WTC11 (cell line): Measurements from ENCODE around the gene CA10. TPM values are rescaled to one million over a fixed set of nuclear protein-coding genes. Genes with fewer than 3 reads are reported as not detected.

Source experiments
- ATAC-seq: fragments of 200-7000 bp; cut with Tn5 transposase; 2 replicates; pipeline ENCODE4 v1.10.0; 2021; ENCODE audit warnings: mild to moderate bottlenecking, moderate library complexity
- CTCF ChIA-PET: fragments of 300-600 bp; sonication (Branson Sonifier 250); formaldehyde crosslinking; loops from one replicate; lab custom pipeline; 2021; ENCODE audit warnings: antibody characterized with exemption; lab: Charles Lee
- POLR2A ChIA-PET: fragments of 350-600 bp; sonication (Branson Sonifier 250); formaldehyde crosslinking; loops from one replicate; lab custom pipeline; 2021; ENCODE audit warnings: antibody characterized with exemption; lab: Charles Lee
- DNase-seq: peaks from one replicate; pipeline ENCODE4 v3.0.0; 2021; ENCODE audit warnings: low spot score
- H3K27ac Mint-ChIP-seq: 2 replicates; pipeline ENCODE4 v1.8.0; 2021; ENCODE audit warnings: mixed read lengths
- H3K27me3 Mint-ChIP-seq: 2 replicates; pipeline ENCODE4 v1.8.0; 2021; ENCODE audit warnings: low read depth, mild to moderate bottlenecking, moderate library complexity, mixed read lengths
- H3K36me3 Mint-ChIP-seq: 2 replicates; pipeline ENCODE4 v1.8.0; 2021; ENCODE audit warnings: mixed read lengths
- H3K4me1 Mint-ChIP-seq: 2 replicates; pipeline ENCODE4 v1.8.0; 2022; ENCODE audit warnings: mixed read lengths
- H3K4me3 Mint-ChIP-seq: 2 replicates; pipeline ENCODE4 v1.8.0; 2021; ENCODE audit warnings: mild to moderate bottlenecking, moderate library complexity, mixed read lengths
- H3K9me3 Mint-ChIP-seq: 2 replicates; pipeline ENCODE4 v1.8.0; 2021; ENCODE audit warnings: mixed read lengths
- ATF1 ChIP-seq: sonication (generic); formaldehyde crosslinking; IDR thresholded peaks from 2 replicates; pipeline ENCODE4 v1.8.1; 2023; ENCODE audit warnings: mild to moderate bottlenecking, moderate library complexity, missing genetic modification reagents
- CBFB ChIP-seq: sonication (generic); formaldehyde crosslinking; IDR thresholded peaks from 2 replicates; pipeline ENCODE4 v1.8.1; 2022; ENCODE audit warnings: mild to moderate bottlenecking, low read depth, missing genetic modification reagents
- ELF4 ChIP-seq: sonication (generic); formaldehyde crosslinking; IDR thresholded peaks from 2 replicates; pipeline ENCODE4 v1.8.1; 2022; ENCODE audit warnings: low read depth, mild to moderate bottlenecking, moderate library complexity, missing genetic modification reagents
- JAZF1 ChIP-seq: fragments of 250-450 bp; sonication (Bioruptor Pico); IDR thresholded peaks from 2 replicates; pipeline ENCODE4 v1.9.0; 2021; ENCODE audit warnings: moderate library complexity, mild to moderate bottlenecking, inconsistent platforms
- NFE2L1 ChIP-seq: sonication (generic); formaldehyde crosslinking; IDR thresholded peaks from 2 replicates; pipeline ENCODE4 v1.8.1; 2023; ENCODE audit warnings: missing genetic modification reagents
- NR1H2 ChIP-seq: sonication (generic); formaldehyde crosslinking; IDR thresholded peaks from 2 replicates; pipeline ENCODE4 v1.9.0; 2021; ENCODE audit warnings: mild to moderate bottlenecking, moderate library complexity, missing genetic modification reagents
- RORB ChIP-seq: fragments of 250-450 bp; sonication (Bioruptor Pico); IDR thresholded peaks from 2 replicates; pipeline ENCODE4 v1.9.0; 2021; ENCODE audit warnings: mild to moderate bottlenecking
- SMAD3 ChIP-seq: sonication (generic); formaldehyde crosslinking; IDR thresholded peaks from 2 replicates; pipeline ENCODE4 v1.8.0; 2022; ENCODE audit warnings: missing genetic modification reagents, mild to moderate bottlenecking, borderline replicate concordance
- SP1 ChIP-seq: sonication (generic); formaldehyde crosslinking; conservative IDR thresholded peaks from 2 replicates; pipeline ENCODE4 v1.8.1; 2022; ENCODE audit warnings: missing genetic modification reagents
- TP53 ChIP-seq: sonication (generic); formaldehyde crosslinking; IDR thresholded peaks from 2 replicates; pipeline ENCODE4 v1.8.1; 2023; ENCODE audit warnings: mild to moderate bottlenecking, missing genetic modification reagents
- ZNF138 ChIP-seq: sonication (generic); formaldehyde crosslinking; conservative IDR thresholded peaks from 2 replicates; pipeline ENCODE4 v1.8.1; 2022; ENCODE audit warnings: mild to moderate bottlenecking, moderate library complexity, missing genetic modification reagents
- ZNF232 ChIP-seq: sonication (generic); formaldehyde crosslinking; IDR thresholded peaks from 2 replicates; pipeline ENCODE4 v1.8.0; 2022; ENCODE audit warnings: mild to moderate bottlenecking, missing genetic modification reagents
- ZNF263 ChIP-seq: sonication (generic); formaldehyde crosslinking; IDR thresholded peaks from 2 replicates; pipeline ENCODE4 v1.8.1; 2022; ENCODE audit warnings: low read depth, mild to moderate bottlenecking, moderate library complexity, missing genetic modification reagents
- ZNF423 ChIP-seq: fragments of 250-450 bp; sonication (Bioruptor Pico); IDR thresholded peaks from 2 replicates; pipeline ENCODE4 v2.1.2; 2022; ENCODE audit warnings: mild to moderate bottlenecking, moderate library complexity
- ZNF671 ChIP-seq: fragments of 250-450 bp; sonication (Bioruptor Pico); IDR thresholded peaks from 2 replicates; pipeline ENCODE4 v1.8.0; 2021; ENCODE audit warnings: mild to moderate bottlenecking
- total RNA-seq: library from RNA; stranded (reverse); gene quantifications from 3 replicates; pipeline ENCODE4 v1.2.3, GENCODE V29; 2021
- TF ChIP-seq, protein P1 (sequence below): sonication (generic); formaldehyde crosslinking; IDR thresholded peaks from 2 replicates; pipeline ENCODE4 v1.8.1; 2023; ENCODE audit warnings: mild to moderate bottlenecking, missing genetic modification reagents
- TF ChIP-seq, protein P2 (sequence below): fragments of 250-450 bp; sonication (Bioruptor Pico); IDR thresholded peaks from 2 replicates; pipeline ENCODE4 v2.1.2; 2022; ENCODE audit warnings: mild to moderate bottlenecking, moderate library complexity
- TF ChIP-seq, protein P3 (sequence below): sonication (generic); formaldehyde crosslinking; IDR thresholded peaks from 2 replicates; pipeline ENCODE4 v1.8.0; 2022; ENCODE audit warnings: mild to moderate bottlenecking, missing genetic modification reagents
- TF ChIP-seq, protein P4 (sequence below): sonication (generic); formaldehyde crosslinking; IDR thresholded peaks from 2 replicates; pipeline ENCODE4 v1.8.1; 2022; ENCODE audit warnings: mild to moderate bottlenecking, missing genetic modification reagents, moderate library complexity, borderline replicate concordance
- TF ChIP-seq, protein P5 (sequence below): fragments of 250-450 bp; sonication (Bioruptor Pico); conservative IDR thresholded peaks from 2 replicates; pipeline ENCODE4 v1.9.0; 2021; ENCODE audit warnings: mild to moderate bottlenecking

Gene CA10
- total RNA-seq, 1 experiment from 2014 or later = 0.90 TPM

DNA sequence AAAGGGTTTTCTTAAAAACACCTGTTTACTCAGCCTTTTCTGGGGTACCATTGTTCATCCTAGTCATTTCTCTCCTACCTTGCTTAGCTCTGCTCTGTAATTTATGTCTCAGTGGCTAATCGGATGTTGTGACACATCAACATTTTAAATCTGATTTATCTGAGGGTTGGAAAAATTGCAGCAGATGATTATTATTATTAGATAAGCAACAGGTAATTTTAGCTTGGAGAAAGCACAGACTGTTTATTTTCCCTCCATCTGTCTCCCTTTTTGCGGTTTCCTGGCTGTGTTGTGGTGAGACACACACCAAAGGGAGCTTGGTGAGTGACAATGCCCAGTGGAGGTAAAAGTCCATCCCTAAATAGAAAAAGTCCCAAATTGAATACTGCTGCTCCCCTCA, 508.3 kb downstream of the CA10 start:
- TF ChIP-seq, protein P1, sequence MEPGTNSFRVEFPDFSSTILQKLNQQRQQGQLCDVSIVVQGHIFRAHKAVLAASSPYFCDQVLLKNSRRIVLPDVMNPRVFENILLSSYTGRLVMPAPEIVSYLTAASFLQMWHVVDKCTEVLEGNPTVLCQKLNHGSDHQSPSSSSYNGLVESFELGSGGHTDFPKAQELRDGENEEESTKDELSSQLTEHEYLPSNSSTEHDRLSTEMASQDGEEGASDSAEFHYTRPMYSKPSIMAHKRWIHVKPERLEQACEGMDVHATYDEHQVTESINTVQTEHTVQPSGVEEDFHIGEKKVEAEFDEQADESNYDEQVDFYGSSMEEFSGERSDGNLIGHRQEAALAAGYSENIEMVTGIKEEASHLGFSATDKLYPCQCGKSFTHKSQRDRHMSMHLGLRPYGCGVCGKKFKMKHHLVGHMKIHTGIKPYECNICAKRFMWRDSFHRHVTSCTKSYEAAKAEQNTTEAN = no peak
- no peak for TF ChIP-seq SP1 (CRISPR knock-in tag)
- TF ChIP-seq ELF4 (CRISPR knock-in tag) = no peak
- TF ChIP-seq, protein P2, sequence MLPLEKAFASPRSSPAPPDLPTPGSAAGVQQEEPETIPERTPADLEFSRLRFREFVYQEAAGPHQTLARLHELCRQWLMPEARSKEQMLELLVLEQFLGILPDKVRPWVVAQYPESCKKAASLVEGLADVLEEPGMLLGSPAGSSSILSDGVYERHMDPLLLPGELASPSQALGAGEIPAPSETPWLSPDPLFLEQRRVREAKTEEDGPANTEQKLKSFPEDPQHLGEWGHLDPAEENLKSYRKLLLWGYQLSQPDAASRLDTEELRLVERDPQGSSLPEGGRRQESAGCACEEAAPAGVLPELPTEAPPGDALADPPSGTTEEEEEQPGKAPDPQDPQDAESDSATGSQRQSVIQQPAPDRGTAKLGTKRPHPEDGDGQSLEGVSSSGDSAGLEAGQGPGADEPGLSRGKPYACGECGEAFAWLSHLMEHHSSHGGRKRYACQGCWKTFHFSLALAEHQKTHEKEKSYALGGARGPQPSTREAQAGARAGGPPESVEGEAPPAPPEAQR (CRISPR knock-in tag) = no peak
- TF ChIP-seq ZNF263 (CRISPR knock-in tag) = no peak
- no peak for TF ChIP-seq RORB
- TF ChIP-seq, protein P3, sequence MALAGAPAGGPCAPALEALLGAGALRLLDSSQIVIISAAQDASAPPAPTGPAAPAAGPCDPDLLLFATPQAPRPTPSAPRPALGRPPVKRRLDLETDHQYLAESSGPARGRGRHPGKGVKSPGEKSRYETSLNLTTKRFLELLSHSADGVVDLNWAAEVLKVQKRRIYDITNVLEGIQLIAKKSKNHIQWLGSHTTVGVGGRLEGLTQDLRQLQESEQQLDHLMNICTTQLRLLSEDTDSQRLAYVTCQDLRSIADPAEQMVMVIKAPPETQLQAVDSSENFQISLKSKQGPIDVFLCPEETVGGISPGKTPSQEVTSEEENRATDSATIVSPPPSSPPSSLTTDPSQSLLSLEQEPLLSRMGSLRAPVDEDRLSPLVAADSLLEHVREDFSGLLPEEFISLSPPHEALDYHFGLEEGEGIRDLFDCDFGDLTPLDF (CRISPR knock-in tag) = no peak
- no peak for TF ChIP-seq JAZF1 (CRISPR knock-in tag)
- TF ChIP-seq NR1H2 (CRISPR knock-in tag) = no peak
- TF ChIP-seq, protein P4, sequence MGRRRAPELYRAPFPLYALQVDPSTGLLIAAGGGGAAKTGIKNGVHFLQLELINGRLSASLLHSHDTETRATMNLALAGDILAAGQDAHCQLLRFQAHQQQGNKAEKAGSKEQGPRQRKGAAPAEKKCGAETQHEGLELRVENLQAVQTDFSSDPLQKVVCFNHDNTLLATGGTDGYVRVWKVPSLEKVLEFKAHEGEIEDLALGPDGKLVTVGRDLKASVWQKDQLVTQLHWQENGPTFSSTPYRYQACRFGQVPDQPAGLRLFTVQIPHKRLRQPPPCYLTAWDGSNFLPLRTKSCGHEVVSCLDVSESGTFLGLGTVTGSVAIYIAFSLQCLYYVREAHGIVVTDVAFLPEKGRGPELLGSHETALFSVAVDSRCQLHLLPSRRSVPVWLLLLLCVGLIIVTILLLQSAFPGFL = no peak
- no peak for TF ChIP-seq TP53
- TF ChIP-seq CBFB (CRISPR knock-in tag) = no peak
- TF ChIP-seq ZNF232 = no peak
- no peak for TF ChIP-seq ZNF671 (CRISPR knock-in tag)
- no peak for TF ChIP-seq ZNF423 (CRISPR knock-in tag)
- no peak for TF ChIP-seq SMAD3
- no peak for TF ChIP-seq NFE2L1 (CRISPR knock-in tag)
- H3K9me3 Mint-ChIP-seq = peaks cover 16% of the 10 kb centered on the region
- POLR2A ChIA-PET = no interaction called here
- ATAC-seq (no peak), DNase-seq (no peak)
- CTCF ChIA-PET = interaction anchor here (1.3 to 1.4 kb wide), 2 partner anchors 10 to 162 kb away, joined by 3 to 4 read pairs; no protein-coding TSS in a partner anchor
- no peaks in the 10 kb centered on the region for H3K36me3 Mint-ChIP-seq
- H3K27me3 Mint-ChIP-seq = no peaks in the 10 kb centered on the region
- H3K4me1 Mint-ChIP-seq = peaks cover 13% of the 10 kb centered on the region
- no peak overlapping the region for H3K4me3 Mint-ChIP-seq
- no peak overlapping the region for H3K27ac Mint-ChIP-seq

DNA sequence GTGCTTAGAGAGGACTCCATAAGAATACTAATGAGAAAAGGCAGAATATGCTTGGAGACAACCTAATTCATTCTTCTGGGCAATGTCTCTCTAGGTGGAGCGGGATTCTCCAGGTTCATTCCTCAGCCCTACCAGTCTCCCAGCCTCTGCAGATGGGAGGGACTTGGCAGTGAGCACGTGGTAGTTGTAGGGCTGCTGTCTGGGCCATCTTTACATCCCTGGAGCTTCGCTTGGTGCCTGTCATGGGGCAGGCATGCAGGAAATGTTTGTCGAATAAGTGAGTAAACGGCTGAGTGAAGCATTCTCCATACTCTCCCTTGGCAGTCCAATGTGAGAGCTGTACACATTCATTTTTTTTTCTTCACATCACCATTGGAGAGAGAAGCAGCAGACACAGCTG, 510.7 kb downstream of the CA10 start:
- no peaks in the 10 kb centered on the region for H3K36me3 Mint-ChIP-seq
- no peaks in the 10 kb centered on the region for H3K27me3 Mint-ChIP-seq
- peaks cover 13% of the 10 kb centered on the region for H3K4me1 Mint-ChIP-seq
- POLR2A ChIA-PET = no interaction called here
- no peak overlapping the region for H3K27ac Mint-ChIP-seq
- ATAC-seq (no peak), DNase-seq (no peak)
- H3K9me3 Mint-ChIP-seq = peaks cover 21% of the 10 kb centered on the region
- TF ChIP-seq ATF1 (CRISPR knock-in tag) (no peak), ZNF263 (CRISPR knock-in tag) (no peak), ZNF138 (CRISPR knock-in tag) (no peak)
- TF ChIP-seq, protein P5, sequence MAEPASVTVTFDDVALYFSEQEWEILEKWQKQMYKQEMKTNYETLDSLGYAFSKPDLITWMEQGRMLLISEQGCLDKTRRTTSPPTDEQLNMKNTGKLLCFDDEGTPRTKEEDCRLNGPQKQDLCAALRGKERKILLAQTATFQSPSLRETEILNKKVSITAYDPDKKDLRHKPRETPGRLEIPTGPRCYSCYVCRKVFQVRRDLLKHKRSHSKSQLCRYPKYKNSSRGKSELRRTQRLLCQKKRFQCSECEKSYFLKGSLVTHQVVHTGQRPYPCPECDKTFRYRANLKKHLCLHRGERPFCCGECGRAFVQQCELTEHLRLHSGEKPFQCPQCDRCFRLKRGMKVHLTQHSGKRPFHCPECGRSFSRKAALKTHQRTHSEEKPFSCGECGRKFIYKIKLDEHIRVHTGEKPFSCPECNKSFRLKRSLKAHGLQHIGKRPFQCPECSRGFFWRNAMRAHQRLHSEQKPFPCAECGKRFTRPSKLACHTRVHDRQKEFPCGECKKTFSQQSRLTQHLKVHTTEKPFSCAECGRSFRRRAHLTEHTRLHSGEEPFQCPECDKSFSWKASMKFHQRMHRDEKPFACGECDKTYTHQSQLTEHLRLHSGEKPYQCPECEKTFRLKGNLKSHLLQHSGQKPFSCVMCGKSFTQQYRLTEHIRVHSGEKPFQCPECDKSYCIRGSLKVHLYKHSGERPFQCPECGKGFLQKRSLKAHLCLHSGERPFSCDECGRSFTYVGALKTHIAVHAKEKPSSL (CRISPR knock-in tag) = no peak
- TF ChIP-seq, all 79 proteins: peak for 0
- H3K4me3 Mint-ChIP-seq = no peak overlapping the region
- CTCF ChIA-PET = no interaction called here
